H9 (cell line): ENCODE data around the gene GSTA3. TPM values are rescaled to one million over a fixed set of nuclear protein-coding genes. Genes with fewer than 3 reads are reported as not detected.

Experiments
- DNase-seq: peaks from one replicate; pipeline ENCODE4 v3.0.0-alpha.2; 2017
- H2AFZ ChIP-seq: one replicate; pipeline ENCODE4 v1.6.1; 2013; ENCODE audit warnings: mild to moderate bottlenecking, low read length, control low read depth, moderate library complexity
- H2AK5ac ChIP-seq: 2 replicates; pipeline ENCODE4 v1.6.1; 2013; ENCODE audit warnings: low read length, control low read depth, mixed read lengths; ENCODE audit not compliant: insufficient read length
- H2BK120ac ChIP-seq: one replicate; pipeline ENCODE4 v1.6.1; 2013; ENCODE audit warnings: low read depth, mild to moderate bottlenecking, low read length, control low read depth, inconsistent platforms; ENCODE audit not compliant: poor library complexity, severe bottlenecking
- H2BK12ac ChIP-seq: 2 replicates; pipeline ENCODE4 v1.6.1; 2013; ENCODE audit warnings: low read length, control low read depth, mixed read lengths, low read depth; ENCODE audit not compliant: insufficient read length
- H2BK15ac ChIP-seq: 2 replicates; pipeline ENCODE4 v1.6.1; 2013; ENCODE audit warnings: low read depth, low read length, control low read depth
- H2BK20ac ChIP-seq: one replicate; pipeline ENCODE4 v1.6.1; 2013; ENCODE audit warnings: low read depth, mild to moderate bottlenecking, low read length, control low read depth, inconsistent platforms; ENCODE audit not compliant: poor library complexity, severe bottlenecking
- H2BK5ac ChIP-seq: 2 replicates; pipeline ENCODE4 v1.6.1; 2013; ENCODE audit warnings: low read length, control low read depth, mixed read lengths; ENCODE audit not compliant: insufficient read length
- H3K14ac ChIP-seq: 2 replicates; pipeline ENCODE4 v1.6.1; 2013; ENCODE audit warnings: low read length, control low read depth; ENCODE audit not compliant: insufficient read depth
- H3K18ac ChIP-seq: 2 replicates; pipeline ENCODE4 v1.6.1; 2013; ENCODE audit warnings: low read depth, mild to moderate bottlenecking, mixed read lengths, low read length, control low read depth; ENCODE audit not compliant: insufficient read length
- H3K23ac ChIP-seq: 2 replicates; pipeline ENCODE4 v1.6.1; 2013; ENCODE audit warnings: low read length, control low read depth, mixed read lengths, low read depth; ENCODE audit not compliant: insufficient read length
- H3K23me2 ChIP-seq: 2 replicates; pipeline ENCODE4 v1.6.1; 2013; ENCODE audit warnings: low read depth, mild to moderate bottlenecking, mixed read lengths, low read length, control low read depth; ENCODE audit not compliant: insufficient read length, poor library complexity, severe bottlenecking
- H3K27ac ChIP-seq: 2 replicates; pipeline ENCODE4 v1.5.1; 2013; ENCODE audit warnings: low read length, control low read depth, mixed read lengths, low read depth; ENCODE audit not compliant: insufficient read length
- H3K27me3 ChIP-seq: 2 replicates; pipeline ENCODE4 v1.6.1; 2013; ENCODE audit warnings: low read length, control low read depth, inconsistent platforms; ENCODE audit not compliant: insufficient read depth
- H3K4ac ChIP-seq: 2 replicates; pipeline ENCODE4 v1.6.1; 2013; ENCODE audit warnings: low read depth, mild to moderate bottlenecking, control low read depth, inconsistent platforms, low read length, moderate library complexity
- H3K4me1 ChIP-seq: 2 replicates; pipeline ENCODE4 v1.6.1; 2013; ENCODE audit warnings: low read length, control low read depth, inconsistent platforms; ENCODE audit not compliant: insufficient read depth
- H3K4me2 ChIP-seq: 2 replicates; pipeline ENCODE4 v1.6.1; 2013; ENCODE audit warnings: low read length, control low read depth, mixed read lengths; ENCODE audit not compliant: insufficient read length, insufficient read depth
- H3K56ac ChIP-seq: 2 replicates; pipeline ENCODE4 v1.6.1; 2013; ENCODE audit warnings: low read depth, mild to moderate bottlenecking, mixed read lengths, low read length, control low read depth; ENCODE audit not compliant: insufficient read length
- H3K79me1 ChIP-seq: 2 replicates; pipeline ENCODE4 v1.6.1; 2013; ENCODE audit warnings: low read depth, mild to moderate bottlenecking, moderate library complexity, low read length, control low read depth, inconsistent platforms; ENCODE audit not compliant: insufficient read depth, poor library complexity, severe bottlenecking
- H3K79me2 ChIP-seq: 2 replicates; pipeline ENCODE4 v1.6.1; 2013; ENCODE audit warnings: low read length, control low read depth, inconsistent platforms; ENCODE audit not compliant: insufficient read depth
- H3K9ac ChIP-seq: 2 replicates; pipeline ENCODE4 v1.6.1; 2013; ENCODE audit warnings: low read length, control low read depth, mixed read lengths; ENCODE audit not compliant: insufficient read length; ENCODE audit errors: extremely low read depth
- H3K9me3 ChIP-seq: one replicate; pipeline ENCODE4 v1.6.1; 2013; ENCODE audit warnings: low read depth, low read length, inconsistent platforms; ENCODE audit not compliant: control insufficient read depth
- H3T11ph ChIP-seq: one replicate; pipeline ENCODE4 v1.6.1; 2013; ENCODE audit warnings: mild to moderate bottlenecking, low read length, control low read depth, inconsistent platforms
- H4K20me1 ChIP-seq: one replicate; pipeline ENCODE4 v1.6.1; 2013; ENCODE audit not compliant: control insufficient read depth, insufficient read length, insufficient read depth
- H4K5ac ChIP-seq: 2 replicates; pipeline ENCODE4 v1.6.1; 2013; ENCODE audit warnings: low read depth, mild to moderate bottlenecking, mixed read lengths, low read length, control low read depth; ENCODE audit not compliant: insufficient read length
- H4K8ac ChIP-seq: replicated peaks from 2 replicates; pipeline ENCODE4 v1.6.1; 2013; ENCODE audit warnings: low read length, control low read depth, mixed read lengths, low read depth; ENCODE audit not compliant: insufficient read length
- H4K91ac ChIP-seq: 2 replicates; pipeline ENCODE4 v1.6.1; 2013; ENCODE audit warnings: low read depth, mild to moderate bottlenecking, moderate library complexity, mixed read lengths, low read length, control low read depth; ENCODE audit not compliant: insufficient read length
- H3K27ac Mint-ChIP-seq, 3 experiments: 2 replicates in 2 of 3; 3 replicates in 1 of 3; pipeline ENCODE4 v1.8.0; 2020 to 2021; ENCODE audit warnings: mixed read lengths in 3 of 3, mild to moderate bottlenecking in 1 of 3, moderate library complexity in 1 of 3
- H3K27me3 Mint-ChIP-seq: 2 replicates; pipeline ENCODE4 v1.8.0; 2021; ENCODE audit warnings: low read depth, mild to moderate bottlenecking, moderate library complexity, mixed read lengths
- H3K36me3 Mint-ChIP-seq, 3 experiments: 2 replicates in 2 of 3; 3 replicates in 1 of 3; pipeline ENCODE4 v1.8.0; 2020 to 2021; ENCODE audit warnings: low read depth in 3 of 3, mixed read lengths in 3 of 3; ENCODE audit not compliant: insufficient read depth in 1 of 3
- H3K4me1 Mint-ChIP-seq, 2 experiments: 2 replicates each; pipeline ENCODE4 v1.8.0; 2020; ENCODE audit warnings: mixed read lengths in 2 of 2
- H3K4me3 Mint-ChIP-seq, 2 experiments: 2 replicates in 1 of 2; 3 replicates in 1 of 2; pipeline ENCODE4 v1.8.0; 2020 to 2021; ENCODE audit warnings: mild to moderate bottlenecking in 2 of 2, mixed read lengths in 2 of 2, moderate library complexity in 1 of 2
- H3K9me3 Mint-ChIP-seq, 2 experiments: 2 replicates in 1 of 2; 3 replicates in 1 of 2; pipeline ENCODE4 v1.8.0; 2020; ENCODE audit warnings: mild to moderate bottlenecking in 2 of 2, mixed read lengths in 2 of 2, moderate library complexity in 1 of 2
- CTCF ChIP-seq: fragments of 200-600 bp; sonication (generic); conservative IDR thresholded peaks from 3 replicates; pipeline ENCODE4 v1.8.0; 2021; ENCODE audit warnings: antibody characterized with exemption, mild to moderate bottlenecking
- WGBS: extraction: QIAGEN DNeasy Blood & Tissue Kit; methylation state at CpG from one replicate; pipeline ENCODE4 v1.1.7; 2013; ENCODE audit warnings: missing lambda C conversion rate, low lambda C conversion rate, mixed read lengths; ENCODE audit not compliant: insufficient read length; ENCODE audit errors: extremely low coverage; 5-methylcytosine and 5-hydroxymethylcytosine counted together
- total RNA-seq: library from RNA; stranded (reverse); gene quantifications from 2 replicates; pipeline ENCODE4 v1.2.1, GENCODE V29; 2021

The GSTA3 gene
- total RNA-seq, 1 experiment from 2014 or later = not detected

DNA sequence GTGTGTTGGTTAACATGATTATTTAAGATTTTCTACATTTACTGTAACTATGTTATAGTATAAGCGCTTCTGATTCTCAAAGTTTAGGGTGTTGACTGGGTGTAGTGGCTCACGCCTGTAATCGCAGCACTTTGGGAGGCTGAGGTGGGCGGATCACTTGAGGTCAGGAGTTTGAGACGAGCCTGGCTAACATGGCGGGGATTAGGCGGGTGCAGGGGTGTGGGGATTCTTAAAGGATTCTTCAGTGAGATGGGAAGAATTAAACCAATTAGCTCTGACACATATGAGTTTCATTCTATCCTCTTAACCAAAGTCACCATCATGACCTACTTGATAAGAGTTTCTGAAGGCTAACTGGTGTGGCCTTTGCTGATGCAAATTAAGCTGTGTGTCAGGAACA lies 46.4 kb upstream of the GSTA3 start:
- peaks cover 18% of the 10 kb centered on the region for H3K27me3 Mint-ChIP-seq

More for the DNA sequence above, 46.4 kb upstream of the GSTA3 start:
- H2BK5ac ChIP-seq = no peak overlapping the region
- WGBS = no CpG with 5 or more reads among the region's 7 CpGs
- no peaks in the 10 kb centered on the region for H3K4me1 ChIP-seq
- no peak overlapping the region for H2BK120ac ChIP-seq
- H3K9me3 ChIP-seq = no peaks in the 10 kb centered on the region
- H2BK20ac ChIP-seq = no peak overlapping the region
- no peaks in the 10 kb centered on the region for H3K79me2 ChIP-seq
- no peak overlapping the region for H2AFZ ChIP-seq
- peaks cover 0 to 3% of the 10 kb centered on the region in 2 experiments; a peak in 2 of 5 replicates for H3K9me3 Mint-ChIP-seq
- no peak overlapping the region for H3K56ac ChIP-seq
- no peak overlapping the region for H3T11ph ChIP-seq
- H4K91ac ChIP-seq = no peak overlapping the region
- H3K27ac Mint-ChIP-seq = no peak overlapping the region
- H4K20me1 ChIP-seq = no peaks in the 10 kb centered on the region
- no peaks in the 10 kb centered on the region for H3K23me2 ChIP-seq
- no peak overlapping the region for H4K5ac ChIP-seq
- H3K4me2 ChIP-seq = no peak overlapping the region
- peaks cover 31 to 35% of the 10 kb centered on the region in 2 experiments for H3K4me1 Mint-ChIP-seq
- H4K8ac ChIP-seq = no peak overlapping the region
- H3K23ac ChIP-seq = no peak overlapping the region
- H3K9ac ChIP-seq = no peak overlapping the region
- H3K14ac ChIP-seq = no peak overlapping the region
- no peak for TF ChIP-seq CTCF
- no peak for DNase-seq
- no peak overlapping the region for H2BK15ac ChIP-seq
- no peaks in the 10 kb centered on the region for H3K27me3 ChIP-seq
- H3K79me1 ChIP-seq = no peaks in the 10 kb centered on the region
- no peak overlapping the region for H3K18ac ChIP-seq
- no peak overlapping the region for H2AK5ac ChIP-seq
- no peak overlapping the region for H3K4me3 Mint-ChIP-seq
- H3K36me3 Mint-ChIP-seq = no peaks in the 10 kb centered on the region
- no peak overlapping the region for H2BK12ac ChIP-seq
- H3K27ac ChIP-seq = no peak overlapping the region
- no peak overlapping the region for H3K4ac ChIP-seq
